Measurements from ENCODE around the gene DLG2.

DNA sequence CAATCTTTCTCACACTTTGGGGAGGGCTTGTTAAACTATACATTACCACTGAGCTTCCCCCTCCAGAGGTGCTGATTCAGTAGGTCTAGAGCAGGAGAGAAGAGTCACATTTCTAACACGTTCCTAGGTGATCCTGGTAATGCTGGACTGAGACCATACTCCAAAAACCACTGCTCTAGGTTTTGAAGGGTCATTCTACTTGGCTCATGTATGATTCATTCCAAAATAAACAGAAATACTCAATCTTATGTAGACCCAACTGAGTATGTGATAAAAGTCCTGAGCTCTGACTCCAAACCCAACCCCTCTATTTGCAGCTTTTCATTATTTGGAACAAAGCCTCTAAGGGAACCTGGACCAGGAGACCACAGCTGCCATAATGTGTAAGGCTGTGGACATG lies 1558.1 kb downstream of the DLG2 start:
- TF ChIP-seq CTCF (IDR thresholded peaks at IDR 0.05) (no peak), POLR2A (IDR thresholded peaks at IDR 0.05) (no peak)

All from ovary (tissue), 3 donors.